ENCODE measurements around the gene EFNA5.

- TF ChIP-seq POLR2A (IDR thresholded peaks at IDR 0.05; ENCODE audit: low read depth, low read length): no peak
- no peak for TF ChIP-seq POLR2AphosphoS5 (IDR thresholded peaks at IDR 0.05; ENCODE audit: low read depth, low read length)
- TF ChIP-seq POU2F2 (IDR thresholded peaks at IDR 0.05; ENCODE audit: low read depth, low read length): no peak
- no peak for TF ChIP-seq PAX5 (IDR thresholded peaks at IDR 0.05; ENCODE audit: insufficient read depth, low read length, severe bottlenecking)
- TF ChIP-seq TAF1 (IDR thresholded peaks at IDR 0.05; ENCODE audit: low read depth, low read length): no peak
- no peak for TF ChIP-seq SPI1 (IDR thresholded peaks at IDR 0.05; ENCODE audit: low read depth, low read length)
These were observed 226.8 kb downstream of the EFNA5 start for GRCh38 chr5:107443897-107444296.
